GM12891 (cell line): Measurements from ENCODE around the gene ARHGEF11.

Source experiments
- PAX5 ChIP-seq: IDR thresholded peaks from 2 replicates; pipeline ENCODE4 v1.6.1; 2011; ENCODE audit warnings: low read length, moderate library complexity, mild to moderate bottlenecking; ENCODE audit not compliant: insufficient read depth, severe bottlenecking
- POLR2A ChIP-seq: IDR thresholded peaks from 2 replicates; pipeline ENCODE4 v1.6.1; 2011; ENCODE audit warnings: low read depth, low read length, control low read depth
- POLR2AphosphoS5 ChIP-seq: IDR thresholded peaks from 2 replicates; pipeline ENCODE4 v1.6.1; 2011; ENCODE audit warnings: low read depth, low read length, control low read depth
- TAF1 ChIP-seq: IDR thresholded peaks from 2 replicates; pipeline ENCODE4 v1.6.1; 2011; ENCODE audit warnings: low read depth, low read length, control low read depth

GRCh38 chr1:157092831-157093230, 47.3 kb upstream of the ARHGEF11 start:
- TF ChIP-seq POLR2AphosphoS5 (no peak), POLR2A (no peak), PAX5 (no peak), TAF1 (no peak)
